Vagina (tissue), 2 donors: ENCODE measurements around the gene ATG2B. TPM values are rescaled to one million over a fixed set of nuclear protein-coding genes. Genes with fewer than 3 reads are reported as not detected.

Experiments
- DNase-seq, 2 donors: peaks; one replicate each; pipeline ENCODE4 v3.0.0-alpha.2; 2017; ENCODE audit errors: extremely low spot score in 2 of 2
- H3K27ac ChIP-seq: fragments of 200-600 bp; sonication (generic); one replicate; pipeline ENCODE4 v1.5.1; 2019
- H3K27me3 ChIP-seq: fragments of 200-600 bp; sonication (generic); one replicate; pipeline ENCODE4 v1.5.1; 2019
- H3K36me3 ChIP-seq, 2 donors: fragments of 200-600 bp; sonication (generic); one replicate each; pipeline ENCODE4 v1.5.1; 2017 to 2019
- H3K4me1 ChIP-seq: fragments of 200-600 bp; sonication (generic); one replicate; pipeline ENCODE4 v1.5.1; 2019
- H3K4me3 ChIP-seq, 2 donors: fragments of 200-600 bp; sonication (generic); 1 replicate in 1 of 2; 2 replicates in 1 of 2; pipeline ENCODE4 v1.5.1; 2016 to 2019
- H3K9me3 ChIP-seq: fragments of 200-600 bp; sonication (generic); one replicate; pipeline ENCODE4 v1.5.1; 2019
- CTCF ChIP-seq, 3 experiments: fragments of 450-650 bp in 2 of 3; fragments of 200-600 bp in 1 of 3; sonication (generic) in 1 of 3; IDR thresholded peaks; one replicate each; pipeline ENCODE4 v1.5.1; 2017 to 2019; ENCODE audit warnings: antibody characterized with exemption in 3 of 3, mild to moderate bottlenecking in 2 of 3, moderate library complexity in 2 of 3
- POLR2A ChIP-seq, 2 donors: fragments of 450-650 bp; IDR thresholded peaks; one replicate each; pipeline ENCODE4 v1.6.1; 2017; ENCODE audit warnings: antibody characterized with exemption in 2 of 2, mild to moderate bottlenecking in 2 of 2, moderate library complexity in 2 of 2
- POLR2AphosphoS5 ChIP-seq, 2 donors: sonication (generic); formaldehyde crosslinking; IDR thresholded peaks; one replicate each; pipeline ENCODE4 v1.9.0; 2017; ENCODE audit warnings: antibody characterized with exemption in 2 of 2, mild to moderate bottlenecking in 2 of 2, low read depth in 1 of 2; ENCODE audit not compliant: insufficient read depth in 1 of 2
- intact Hi-C: fragments of 100-400 bp; cut with DNase I; formaldehyde crosslinking; loops from one replicate; pipeline ENCODE4 v1.15.1; 2023
- total RNA-seq: library from RNA; depleted of rRNA; stranded (reverse); fragments of >200 nt; gene quantifications from one replicate; pipeline ENCODE4 v1.2.3, GENCODE V29; 2016

ATG2B gene
- total RNA-seq, 1 donor from 2014 or later = 32.2 TPM

GRCh38 chr14:96318836-96319235 is 44.3 kb downstream of the ATG2B start:
- no peaks in the 10 kb centered on the region for H3K27me3 ChIP-seq
- no peak for DNase-seq
- intact Hi-C loops = no loop called here
- no peaks in the 10 kb centered on the region for H3K9me3 ChIP-seq
- no peak overlapping the region for H3K4me3 ChIP-seq
- TF ChIP-seq POLR2AphosphoS5 (IDR thresholded peaks at IDR 0.05; ENCODE audit: insufficient read depth in 1 of 2, low read depth in 1 of 2) (no peak), CTCF (IDR thresholded peaks at IDR 0.05) (no peak), POLR2A (IDR thresholded peaks at IDR 0.05) (no peak)
- no peaks in the 10 kb centered on the region for H3K4me1 ChIP-seq
- peaks cover 6 to 58% of the 10 kb centered on the region in 2 donors for H3K36me3 ChIP-seq
- no peak overlapping the region for H3K27ac ChIP-seq

DNA sequence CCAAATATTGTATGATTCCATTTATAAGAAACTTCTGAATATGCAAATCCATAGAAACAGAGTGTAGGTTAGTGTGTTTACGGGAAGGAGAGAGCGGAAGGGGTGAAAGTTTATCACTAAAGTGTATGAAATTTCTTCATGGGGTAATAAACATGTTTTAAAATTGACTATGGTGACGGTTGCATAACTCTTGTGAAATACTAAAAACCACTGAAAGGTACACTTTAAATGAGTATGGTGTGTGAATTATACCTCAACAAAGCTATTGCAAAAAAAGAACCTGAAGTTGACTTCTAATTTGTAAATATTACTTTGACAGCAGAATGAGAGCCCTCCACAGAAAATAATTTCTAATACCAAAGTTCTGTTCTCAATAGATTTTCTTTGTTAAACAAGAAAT is 47.1 kb downstream of the ATG2B start:
- TF ChIP-seq POLR2AphosphoS5 (IDR thresholded peaks at IDR 0.05; ENCODE audit: insufficient read depth in 1 of 2, low read depth in 1 of 2) (no peak), CTCF (IDR thresholded peaks at IDR 0.05) (no peak), POLR2A (IDR thresholded peaks at IDR 0.05) (no peak)
- no peak for DNase-seq

DNA sequence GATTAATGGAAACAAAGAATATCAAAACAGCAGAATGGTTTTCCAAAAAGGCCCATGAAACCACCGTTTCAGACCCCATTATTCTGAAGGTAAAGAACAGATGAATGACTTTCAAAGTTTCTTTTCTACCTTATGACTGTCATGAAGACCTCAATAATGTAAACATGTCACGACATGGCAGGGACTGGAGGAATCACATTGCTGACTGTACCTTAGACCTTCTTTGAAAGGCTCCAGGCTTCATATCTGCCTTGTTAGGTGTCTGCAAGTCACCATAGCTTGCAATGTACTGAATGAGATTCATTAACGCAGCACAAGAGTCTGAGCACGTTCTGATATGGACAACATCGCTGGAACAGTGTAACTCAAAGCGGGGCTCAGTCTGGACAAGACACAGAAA is 52.2 kb downstream of the ATG2B start:
- Histone ChIP-seq H3K9me3 (no peaks in the 10 kb centered on the region), H3K27me3 (no peaks in the 10 kb centered on the region), H3K36me3 (peaks cover 1 to 50% of the 10 kb centered on the region in 2 donors), H3K27ac (no peak overlapping the region), H3K4me1 (no peaks in the 10 kb centered on the region), H3K4me3 (no peak overlapping the region)
- no peak for DNase-seq
- no peak for TF ChIP-seq POLR2AphosphoS5 (IDR thresholded peaks at IDR 0.05; ENCODE audit: insufficient read depth in 1 of 2, low read depth in 1 of 2)
- TF ChIP-seq CTCF (IDR thresholded peaks at IDR 0.05) = no peak
- no peak for TF ChIP-seq POLR2A (IDR thresholded peaks at IDR 0.05)
- intact Hi-C loops = no loop called here

More for the DNA sequence above, 47.1 kb downstream of the ATG2B start:
- H3K4me1 ChIP-seq = no peaks in the 10 kb centered on the region
- no peak overlapping the region for H3K27ac ChIP-seq
- H3K27me3 ChIP-seq = no peaks in the 10 kb centered on the region
- H3K4me3 ChIP-seq = no peak overlapping the region
- peaks cover 6 to 45% of the 10 kb centered on the region in 2 donors for H3K36me3 ChIP-seq
- intact Hi-C loops = no loop called here
- H3K9me3 ChIP-seq = no peaks in the 10 kb centered on the region

- Histone ChIP-seq H3K4me3 (no peak overlapping the region), H3K27ac (no peak overlapping the region), H3K27me3 (no peaks in the 10 kb centered on the region), H3K36me3 (peaks cover 0 to 57% of the 10 kb centered on the region in 2 donors), H3K9me3 (no peaks in the 10 kb centered on the region), H3K4me1 (no peaks in the 10 kb centered on the region)
- intact Hi-C loops = no loop called here
- no peak for DNase-seq
- TF ChIP-seq POLR2A (IDR thresholded peaks at IDR 0.05) = no peak
- TF ChIP-seq POLR2AphosphoS5 (IDR thresholded peaks at IDR 0.05; ENCODE audit: insufficient read depth in 1 of 2, low read depth in 1 of 2) = no peak
- no peak for TF ChIP-seq CTCF (IDR thresholded peaks at IDR 0.05)
Observed at GRCh38 chr14:96309896-96310330, 53.2 kb downstream of the ATG2B start.

GRCh38 chr14:96309133-96309895 is 53.8 kb downstream of the ATG2B start:
- no peaks in the 10 kb centered on the region for H3K9me3 ChIP-seq
- H3K36me3 ChIP-seq = peaks cover 0 to 57% of the 10 kb centered on the region in 2 donors
- intact Hi-C loops = no loop called here
- DNase-seq = no peak
- TF ChIP-seq POLR2A (IDR thresholded peaks at IDR 0.05) (no peak), POLR2AphosphoS5 (IDR thresholded peaks at IDR 0.05; ENCODE audit: insufficient read depth in 1 of 2, low read depth in 1 of 2) (no peak), CTCF (IDR thresholded peaks at IDR 0.05) (no peak)
- no peak overlapping the region for H3K27ac ChIP-seq
- no peaks in the 10 kb centered on the region for H3K4me1 ChIP-seq
- no peak overlapping the region for H3K4me3 ChIP-seq
- H3K27me3 ChIP-seq = no peaks in the 10 kb centered on the region
